Measurements from ENCODE around the gene ZNF750. TPM values are rescaled to one million over a fixed set of nuclear protein-coding genes. Genes with fewer than 3 reads are reported as not detected.

The ZNF750 gene
- total RNA-seq, 1 donor from 2014 or later: 4.7 TPM

GRCh38 chr17:82791532-82791931 is 48.3 kb downstream of the ZNF750 start:
- peaks cover 7% of the 10 kb centered on the region for H3K36me3 ChIP-seq
- no peak for TF ChIP-seq CTCF (IDR thresholded peaks at IDR 0.05)
- ATAC-seq (no peak), DNase-seq (no peak)
- H3K4me1 ChIP-seq: peaks cover 10% of the 10 kb centered on the region
- intact Hi-C loops (cut with DNase I): no loop called here
- no peak overlapping the region for H3K4me3 ChIP-seq
- no peaks in the 10 kb centered on the region for H3K9me3 ChIP-seq
- no peak overlapping the region for H3K27ac ChIP-seq
- H3K27me3 ChIP-seq (ENCODE audit: low read depth): no peaks in the 10 kb centered on the region

GRCh38 chr17:82790391-82790790 is 49.4 kb downstream of the ZNF750 start:
- H3K27ac ChIP-seq: no peak overlapping the region
- peaks cover 4% of the 10 kb centered on the region for H3K36me3 ChIP-seq
- ATAC-seq (no peak), DNase-seq (no peak)
- intact Hi-C loops (cut with DNase I): no loop called here
- no peak for TF ChIP-seq CTCF (IDR thresholded peaks at IDR 0.05)
- no peaks in the 10 kb centered on the region for H3K27me3 ChIP-seq (ENCODE audit: low read depth)
- H3K4me3 ChIP-seq: no peak overlapping the region
- no peaks in the 10 kb centered on the region for H3K9me3 ChIP-seq
- H3K4me1 ChIP-seq: peaks cover 2% of the 10 kb centered on the region

- H3K4me3 ChIP-seq: no peak overlapping the region
- no peaks in the 10 kb centered on the region for H3K9me3 ChIP-seq
- H3K4me1 ChIP-seq: no peaks in the 10 kb centered on the region
- H3K27ac ChIP-seq: no peak overlapping the region
- peaks cover 4% of the 10 kb centered on the region for H3K36me3 ChIP-seq
- DNase-seq: no peak
- ATAC-seq: no peak
- TF ChIP-seq CTCF (IDR thresholded peaks at IDR 0.05): no peak
- no peaks in the 10 kb centered on the region for H3K27me3 ChIP-seq (ENCODE audit: low read depth)
- intact Hi-C loops (cut with DNase I): loop anchor here (10.0 kb wide), 1 partner anchor 125 kb away; no protein-coding TSS in a partner anchor
Observed at GRCh38 chr17:82789806-82790205, 50.0 kb downstream of the ZNF750 start.

GRCh38 chr17:82789051-82789592 is 50.7 kb downstream of the ZNF750 start:
- peak in 1 of 2 donors; percentile 9 for ATAC-seq
- intact Hi-C loops (cut with DNase I): loop anchor here (10.0 kb wide), 1 partner anchor 126 kb away; no protein-coding TSS in a partner anchor
- no peak for TF ChIP-seq CTCF (IDR thresholded peaks at IDR 0.05)

GRCh38 chr17:82788206-82789001 is 51.4 kb downstream of the ZNF750 start:
- Histone ChIP-seq H3K36me3 (peaks cover 15% of the 10 kb centered on the region), H3K27me3 (ENCODE audit: low read depth) (no peaks in the 10 kb centered on the region), H3K4me1 (no peaks in the 10 kb centered on the region), H3K9me3 (no peaks in the 10 kb centered on the region), H3K4me3 (no peak overlapping the region), H3K27ac (no peak overlapping the region)
- ATAC-seq (no peak), DNase-seq (no peak)
- no peak for TF ChIP-seq CTCF (IDR thresholded peaks at IDR 0.05)
- intact Hi-C loops (cut with DNase I): loop anchor here (10.0 kb wide), 1 partner anchor 126 kb away; no protein-coding TSS in a partner anchor

More at GRCh38 chr17:82789051-82789592, 50.7 kb downstream of the ZNF750 start:
- H3K36me3 ChIP-seq: peaks cover 9% of the 10 kb centered on the region
- no peak for DNase-seq
- H3K9me3 ChIP-seq: no peaks in the 10 kb centered on the region
- H3K27me3 ChIP-seq (ENCODE audit: low read depth): no peaks in the 10 kb centered on the region
- no peaks in the 10 kb centered on the region for H3K4me1 ChIP-seq
- no peak overlapping the region for H3K27ac ChIP-seq
- H3K4me3 ChIP-seq: no peak overlapping the region
